ENCODE measurements around the gene RPS6KA1.

GRCh38 chr1:26530895-26531598 lies 1.5 kb downstream of the RPS6KA1 start:
- TF ChIP-seq CTCF (IDR thresholded peaks at IDR 0.05) (no peak), POLR2AphosphoS5 (IDR thresholded peaks at IDR 0.05) (no peak), EP300 (IDR thresholded peaks at IDR 0.05) (no peak), POLR2A (IDR thresholded peaks at IDR 0.05) (no peak)
